ENCODE measurements around the gene TK2.

DNA sequence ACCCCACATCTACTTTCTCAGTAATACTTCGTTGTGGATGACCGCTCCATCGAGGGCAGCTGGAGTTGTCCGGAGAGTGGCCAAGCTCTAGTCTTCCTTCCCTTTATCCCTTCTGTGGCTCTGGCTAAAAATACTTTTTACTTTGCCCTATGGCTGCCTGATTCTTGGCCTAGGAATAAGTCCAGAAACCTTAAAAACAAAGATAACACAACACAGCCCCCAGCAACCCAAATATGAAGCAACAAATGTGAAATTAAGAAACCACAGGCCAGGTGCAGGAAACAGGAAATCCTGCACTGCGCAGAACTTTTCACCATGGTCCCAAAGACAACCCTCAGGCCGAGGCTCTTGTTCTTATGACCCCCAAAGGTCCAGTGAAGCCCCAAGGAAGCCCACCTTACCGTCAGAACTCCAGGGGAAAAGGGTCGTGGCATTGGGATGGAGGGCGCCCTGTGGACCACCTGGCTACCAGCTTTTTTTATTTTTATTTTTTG is 26.0 kb downstream of the TK2 start:
- TF ChIP-seq, protein P1, sequence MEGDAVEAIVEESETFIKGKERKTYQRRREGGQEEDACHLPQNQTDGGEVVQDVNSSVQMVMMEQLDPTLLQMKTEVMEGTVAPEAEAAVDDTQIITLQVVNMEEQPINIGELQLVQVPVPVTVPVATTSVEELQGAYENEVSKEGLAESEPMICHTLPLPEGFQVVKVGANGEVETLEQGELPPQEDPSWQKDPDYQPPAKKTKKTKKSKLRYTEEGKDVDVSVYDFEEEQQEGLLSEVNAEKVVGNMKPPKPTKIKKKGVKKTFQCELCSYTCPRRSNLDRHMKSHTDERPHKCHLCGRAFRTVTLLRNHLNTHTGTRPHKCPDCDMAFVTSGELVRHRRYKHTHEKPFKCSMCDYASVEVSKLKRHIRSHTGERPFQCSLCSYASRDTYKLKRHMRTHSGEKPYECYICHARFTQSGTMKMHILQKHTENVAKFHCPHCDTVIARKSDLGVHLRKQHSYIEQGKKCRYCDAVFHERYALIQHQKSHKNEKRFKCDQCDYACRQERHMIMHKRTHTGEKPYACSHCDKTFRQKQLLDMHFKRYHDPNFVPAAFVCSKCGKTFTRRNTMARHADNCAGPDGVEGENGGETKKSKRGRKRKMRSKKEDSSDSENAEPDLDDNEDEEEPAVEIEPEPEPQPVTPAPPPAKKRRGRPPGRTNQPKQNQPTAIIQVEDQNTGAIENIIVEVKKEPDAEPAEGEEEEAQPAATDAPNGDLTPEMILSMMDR (IDR thresholded peaks at IDR 0.05; ENCODE audit: low read depth, low read length, missing input control): no peak
- TF ChIP-seq EGR1 (IDR thresholded peaks at IDR 0.05; ENCODE audit: low read depth in 2 of 2) (no peak), SP1 (IDR thresholded peaks at IDR 0.05) (no peak), RAD21 (IDR thresholded peaks at IDR 0.05) (no peak), REST (IDR thresholded peaks at IDR 0.05) (no peak), MAX (IDR thresholded peaks at IDR 0.05) (no peak)

Data from liver (tissue), 3 donors.